HEK293T (cell line): ENCODE data around the gene SLC15A3.

Experiments
- ARNT ChIP-seq: fragments of 450-650 bp; IDR thresholded peaks from 2 replicates; pipeline ENCODE4 v1.6.1; 2017; ENCODE audit warnings: mild to moderate bottlenecking
- FOXM1 ChIP-seq: fragments of 450-650 bp; IDR thresholded peaks from 2 replicates; pipeline ENCODE4 v1.6.1; 2017; ENCODE audit warnings: mild to moderate bottlenecking, borderline replicate concordance
- SUZ12 ChIP-seq: fragments of 450-650 bp; IDR thresholded peaks from 2 replicates; pipeline ENCODE4 v1.6.1; 2016; ENCODE audit warnings: mild to moderate bottlenecking

DNA sequence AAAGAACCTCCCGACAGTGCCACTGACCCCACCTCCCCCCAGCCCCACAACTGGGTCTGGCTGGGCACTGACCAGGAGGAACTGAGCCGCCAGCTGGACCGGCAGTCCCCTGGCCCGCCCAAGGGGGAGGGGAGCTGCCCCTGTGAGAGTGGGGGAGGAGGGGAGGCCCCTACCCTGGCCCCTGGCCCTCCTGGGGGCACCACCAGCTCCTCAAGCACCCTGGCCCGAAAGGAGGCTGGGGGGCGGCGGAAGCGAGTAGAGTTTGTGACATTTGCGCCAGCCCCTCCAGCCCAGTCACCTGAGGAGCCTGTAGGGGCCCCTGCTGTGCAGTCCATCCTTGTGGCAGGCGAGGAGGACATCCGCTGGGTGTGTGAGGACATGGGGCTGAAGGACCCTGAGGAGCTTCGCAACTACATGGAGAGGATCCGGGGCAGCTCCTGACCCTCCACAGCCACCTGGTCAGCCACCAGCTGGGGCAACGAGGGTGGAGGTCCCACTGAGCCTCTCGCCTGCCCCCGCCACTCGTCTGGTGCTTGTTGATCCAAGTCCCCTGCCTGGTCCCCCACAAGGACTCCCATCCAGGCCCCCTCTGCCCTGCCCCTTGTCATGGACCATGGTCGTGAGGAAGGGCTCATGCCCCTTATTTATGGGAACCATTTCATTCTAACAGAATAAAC lies 15.4 kb downstream of the SLC15A3 start:
- TF ChIP-seq SUZ12 (no peak), FOXM1 (no peak), ARNT (no peak)
